K562 (cell line): ENCODE results near the gene LAPTM5. TPM values are rescaled to one million over a fixed set of nuclear protein-coding genes. Genes with fewer than 3 reads are reported as not detected.

Experiments
- CREM ChIP-seq: IDR thresholded peaks from 2 replicates; pipeline ENCODE4 v1.6.1; 2014; ENCODE audit warnings: antibody characterized with exemption, low read depth
- HINFP ChIP-seq: fragments of 450-650 bp; conservative IDR thresholded peaks from 2 replicates; pipeline ENCODE4 v1.6.1; 2016; ENCODE audit warnings: missing genetic modification characterization, low read depth, mild to moderate bottlenecking, control low read depth, missing compliant biosample characterization
- MGA ChIP-seq: fragments of 450-650 bp; IDR thresholded peaks from 2 replicates; pipeline ENCODE4 v1.6.1; 2016; ENCODE audit warnings: mild to moderate bottlenecking, moderate library complexity
- SIN3A ChIP-seq, 2 experiments: fragments of 150-350 bp in 1 of 2; IDR thresholded peaks; 2 replicates each; pipeline ENCODE4 v1.6.1; 2011 to 2016; ENCODE audit warnings: borderline replicate concordance in 2 of 2, low read depth in 2 of 2, low read length in 2 of 2, mild to moderate bottlenecking in 2 of 2, moderate library complexity in 2 of 2; ENCODE audit not compliant: control insufficient read depth in 1 of 2
- polyA plus RNA-seq, 8 experiments: library from polyadenylated mRNA; depleted of rRNA in 4 of 8; stranded (reverse) in 5 of 8; unstranded in 3 of 8; fragments of >200 nt; fragmentation: Nextera tagmentation in 2 of 8; fragmentation: Illumina TruSeq in 1 of 8; extraction: Ambion mirVana in 2 of 8; extraction: Trizol in 1 of 8; gene quantifications; 2 replicates each; pipeline versions ENCODE4 v1.2.1 to v1.2.3, GENCODE V29; 2011 to 2014; ENCODE audit warnings: inconsistent platforms in 1 of 8, missing spikeins in 1 of 8
- total RNA-seq, 7 experiments: library from RNA; depleted of rRNA in 6 of 7; stranded (reverse); fragments of >200 nt in 6 of 7; fragmentation: Illumina TruSeq in 2 of 7; extraction: Trizol in 2 of 7; gene quantifications; 2 replicates each; pipeline versions ENCODE4 v1.2.1 to v1.2.3, GENCODE V29; 2011 to 2021; ENCODE audit warnings: low replicate concordance in 1 of 7
- TF ChIP-seq, protein P1 (sequence below): fragments of 450-650 bp; formaldehyde crosslinking; IDR thresholded peaks from 2 replicates; pipeline ENCODE4 v1.4.0; 2020; ENCODE audit warnings: mild to moderate bottlenecking, mixed read lengths
- TF ChIP-seq, protein P2 (sequence below): fragments of 450-650 bp; formaldehyde crosslinking; IDR thresholded peaks from 2 replicates; pipeline ENCODE4 v1.4.0; 2020; ENCODE audit warnings: mild to moderate bottlenecking, moderate library complexity
- TF ChIP-seq, protein P3 (sequence below): sonication (generic); formaldehyde crosslinking; IDR thresholded peaks from 2 replicates; pipeline ENCODE4 v1.8.0; 2022; ENCODE audit warnings: mild to moderate bottlenecking, missing genetic modification reagents

LAPTM5 gene
- total and polyA plus RNA-seq, 9 of the 15 experiments (the other 6 are each of a cell fraction or from before 2014, with no cell fraction given): 2.4 to 47.3 (median 20.3) TPM

DNA sequence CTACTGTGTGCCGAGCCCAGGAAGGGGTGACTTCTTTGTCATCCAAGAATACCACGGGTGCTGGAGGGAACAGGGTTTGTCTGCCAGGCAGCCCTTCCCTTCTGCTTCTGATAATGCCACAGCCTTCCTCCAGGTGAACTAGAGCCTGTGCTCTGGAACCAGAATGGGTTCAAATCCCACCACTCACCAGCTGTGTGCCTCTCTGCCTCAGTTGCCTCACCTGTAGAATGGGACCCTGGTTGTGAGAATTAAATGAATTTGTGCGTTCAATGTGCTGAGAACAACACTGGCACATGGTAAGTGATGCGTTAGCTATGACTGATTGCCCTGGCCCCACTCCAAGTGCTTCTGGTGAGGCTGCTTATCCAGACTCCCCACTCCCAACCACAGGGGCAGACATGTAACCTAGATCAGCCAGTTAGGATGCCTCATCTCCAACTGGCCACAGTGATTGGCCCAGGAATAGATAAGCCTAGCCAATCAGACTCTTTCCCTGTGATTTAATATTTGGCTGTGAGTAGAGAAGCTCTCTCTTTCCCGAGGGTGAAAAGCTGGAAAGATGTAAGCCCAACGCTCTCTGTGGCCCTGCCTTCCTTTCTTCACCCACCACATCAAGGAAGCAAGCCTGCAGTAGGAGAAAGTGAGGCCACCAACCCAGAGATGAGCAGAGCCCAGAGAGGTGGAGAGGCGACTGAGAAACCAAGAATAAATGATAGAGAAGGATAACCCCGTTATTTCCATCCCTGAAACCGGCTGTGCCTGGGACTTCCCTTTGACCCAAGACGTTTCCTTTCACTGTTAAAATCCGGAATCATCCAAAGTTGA lies 20.8 kb upstream of the LAPTM5 start (continued):
- peak; percentile 100 for TF ChIP-seq MGA
- TF ChIP-seq, protein P1, sequence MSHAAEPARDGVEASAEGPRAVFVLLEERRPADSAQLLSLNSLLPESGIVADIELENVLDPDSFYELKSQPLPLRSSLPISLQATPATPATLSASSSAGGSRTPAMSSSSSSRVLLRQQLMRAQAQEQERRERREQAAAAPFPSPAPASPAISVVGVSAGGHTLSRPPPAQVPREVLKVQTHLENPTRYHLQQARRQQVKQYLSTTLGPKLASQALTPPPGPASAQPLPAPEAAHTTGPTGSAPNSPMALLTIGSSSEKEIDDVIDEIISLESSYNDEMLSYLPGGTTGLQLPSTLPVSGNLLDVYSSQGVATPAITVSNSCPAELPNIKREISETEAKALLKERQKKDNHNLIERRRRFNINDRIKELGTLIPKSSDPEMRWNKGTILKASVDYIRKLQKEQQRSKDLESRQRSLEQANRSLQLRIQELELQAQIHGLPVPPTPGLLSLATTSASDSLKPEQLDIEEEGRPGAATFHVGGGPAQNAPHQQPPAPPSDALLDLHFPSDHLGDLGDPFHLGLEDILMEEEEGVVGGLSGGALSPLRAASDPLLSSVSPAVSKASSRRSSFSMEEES (CRISPR knock-in tag): no peak; the same call in 1 of the 2 replicates
- TF ChIP-seq CREM: peak; percentile 88
- TF ChIP-seq, protein P2, sequence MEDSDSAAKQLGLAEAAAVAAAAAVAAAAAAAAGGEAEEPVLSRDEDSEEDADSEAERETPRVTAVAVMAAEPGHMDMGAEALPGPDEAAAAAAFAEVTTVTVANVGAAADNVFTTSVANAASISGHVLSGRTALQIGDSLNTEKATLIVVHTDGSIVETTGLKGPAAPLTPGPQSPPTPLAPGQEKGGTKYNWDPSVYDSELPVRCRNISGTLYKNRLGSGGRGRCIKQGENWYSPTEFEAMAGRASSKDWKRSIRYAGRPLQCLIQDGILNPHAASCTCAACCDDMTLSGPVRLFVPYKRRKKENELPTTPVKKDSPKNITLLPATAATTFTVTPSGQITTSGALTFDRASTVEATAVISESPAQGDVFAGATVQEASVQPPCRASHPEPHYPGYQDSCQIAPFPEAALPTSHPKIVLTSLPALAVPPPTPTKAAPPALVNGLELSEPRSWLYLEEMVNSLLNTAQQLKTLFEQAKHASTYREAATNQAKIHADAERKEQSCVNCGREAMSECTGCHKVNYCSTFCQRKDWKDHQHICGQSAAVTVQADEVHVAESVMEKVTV (CRISPR knock-in tag): no peak; the same call in 1 of the 2 replicates
- TF ChIP-seq SIN3A (IDR thresholded peaks at IDR 0.05; ENCODE audit: borderline replicate concordance in 2 of 2, control insufficient read depth in 1 of 2, low read depth in 2 of 2, low read length in 2 of 2): no peak
- TF ChIP-seq HINFP: peak; percentile 46; the same call in 1 of the 2 replicates
- TF ChIP-seq, protein P3, sequence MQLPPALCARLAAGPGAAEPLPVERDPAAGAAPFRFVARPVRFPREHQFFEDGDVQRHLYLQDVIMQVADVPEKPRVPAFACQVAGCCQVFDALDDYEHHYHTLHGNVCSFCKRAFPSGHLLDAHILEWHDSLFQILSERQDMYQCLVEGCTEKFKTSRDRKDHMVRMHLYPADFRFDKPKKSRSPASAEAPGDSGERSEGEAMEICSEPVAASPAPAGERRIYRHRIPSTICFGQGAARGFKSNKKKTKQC (CRISPR knock-in tag): peak; percentile 94; the same call in 1 of the 2 replicates
